GM23338 (cell line): ENCODE measurements around the gene NSUN4.

ENCODE experiments used
- CREB1 ChIP-seq: fragments of 250-450 bp; sonication (Bioruptor Pico); IDR thresholded peaks from 2 replicates; pipeline ENCODE4 v1.5.0; 2020; ENCODE audit warnings: low read depth, mild to moderate bottlenecking, moderate library complexity
- EZH2 ChIP-seq: fragments of 200-600 bp; sonication (generic); IDR thresholded peaks from one replicate; pipeline ENCODE4 v1.8.0; 2017; ENCODE audit warnings: antibody characterized with exemption, mild to moderate bottlenecking, low read depth; ENCODE audit not compliant: unreplicated experiment
- EZH2phosphoT487 ChIP-seq: fragments of 200-600 bp; sonication (generic); IDR thresholded peaks from one replicate; pipeline ENCODE4 v1.8.1; 2018; ENCODE audit warnings: antibody characterized with exemption; ENCODE audit not compliant: unreplicated experiment
- JUNB ChIP-seq: IDR thresholded peaks from one replicate; pipeline ENCODE4 v1.6.1; 2016; ENCODE audit warnings: antibody characterized with exemption; ENCODE audit not compliant: unreplicated experiment
- NANOG ChIP-seq: IDR thresholded peaks from 2 replicates; pipeline ENCODE4 v1.6.1; 2016; ENCODE audit warnings: antibody characterized with exemption, borderline replicate concordance
- POLR2AphosphoS5 ChIP-seq: IDR thresholded peaks from 2 replicates; pipeline ENCODE4 v1.6.1; 2016; ENCODE audit warnings: antibody characterized with exemption, low read depth
- REST ChIP-seq: IDR thresholded peaks from one replicate; pipeline ENCODE4 v1.6.1; 2018; ENCODE audit warnings: antibody characterized with exemption; ENCODE audit not compliant: unreplicated experiment
- STAT1 ChIP-seq: IDR thresholded peaks from one replicate; pipeline ENCODE4 v1.6.1; 2016; ENCODE audit warnings: antibody characterized with exemption; ENCODE audit not compliant: unreplicated experiment
- ZNF114 ChIP-seq: fragments of 250-450 bp; sonication (Bioruptor Pico); IDR thresholded peaks from 2 replicates; pipeline ENCODE4 v1.5.0; 2020; ENCODE audit warnings: mild to moderate bottlenecking, moderate library complexity
- TF ChIP-seq, protein P1 (sequence below), 2 experiments: fragments of 200-600 bp in 1 of 2; sonication (generic) in 1 of 2; conservative IDR thresholded peaks; 2 replicates each; pipeline versions ENCODE4 v1.5.1 to v1.6.1; 2016 to 2017; ENCODE audit warnings: antibody characterized with exemption in 2 of 2, low read depth in 2 of 2, mild to moderate bottlenecking in 2 of 2, moderate library complexity in 1 of 2

- no peak for TF ChIP-seq CREB1 (CRISPR knock-in tag)
- TF ChIP-seq, protein P1, sequence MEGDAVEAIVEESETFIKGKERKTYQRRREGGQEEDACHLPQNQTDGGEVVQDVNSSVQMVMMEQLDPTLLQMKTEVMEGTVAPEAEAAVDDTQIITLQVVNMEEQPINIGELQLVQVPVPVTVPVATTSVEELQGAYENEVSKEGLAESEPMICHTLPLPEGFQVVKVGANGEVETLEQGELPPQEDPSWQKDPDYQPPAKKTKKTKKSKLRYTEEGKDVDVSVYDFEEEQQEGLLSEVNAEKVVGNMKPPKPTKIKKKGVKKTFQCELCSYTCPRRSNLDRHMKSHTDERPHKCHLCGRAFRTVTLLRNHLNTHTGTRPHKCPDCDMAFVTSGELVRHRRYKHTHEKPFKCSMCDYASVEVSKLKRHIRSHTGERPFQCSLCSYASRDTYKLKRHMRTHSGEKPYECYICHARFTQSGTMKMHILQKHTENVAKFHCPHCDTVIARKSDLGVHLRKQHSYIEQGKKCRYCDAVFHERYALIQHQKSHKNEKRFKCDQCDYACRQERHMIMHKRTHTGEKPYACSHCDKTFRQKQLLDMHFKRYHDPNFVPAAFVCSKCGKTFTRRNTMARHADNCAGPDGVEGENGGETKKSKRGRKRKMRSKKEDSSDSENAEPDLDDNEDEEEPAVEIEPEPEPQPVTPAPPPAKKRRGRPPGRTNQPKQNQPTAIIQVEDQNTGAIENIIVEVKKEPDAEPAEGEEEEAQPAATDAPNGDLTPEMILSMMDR (conservative IDR thresholded peaks at IDR 0.05; ENCODE audit: low read depth in 2 of 2): no peak
- 0 out of 2 replicates have a peak, but pooled peaks have one; percentile 7 for TF ChIP-seq NANOG
- TF ChIP-seq POLR2AphosphoS5: no peak
- TF ChIP-seq JUNB: no peak
- TF ChIP-seq STAT1: no peak
- TF ChIP-seq EZH2: no peak
- no peak for TF ChIP-seq ZNF114 (CRISPR knock-in tag)
- TF ChIP-seq EZH2phosphoT487: no peak
- no peak for TF ChIP-seq REST
These were observed 23.3 kb upstream of the NSUN4 start for GRCh38 chr1:46317323-46317722.
